HCT116 (cell line): ENCODE measurements around the gene KRTAP19-4. TPM values are rescaled to one million over a fixed set of nuclear protein-coding genes. Genes with fewer than 3 reads are reported as not detected.

ENCODE experiments used
- ATAC-seq: fragments of 200-7000 bp; cut with Tn5 transposase; 2 replicates; pipeline ENCODE4 v1.9.1; 2020; ENCODE audit warnings: mild to moderate bottlenecking, moderate library complexity
- BruUV-seq: library from RNA; stranded (reverse); fragments of 400-500 nt; replicated peaks from 2 replicates; lab custom pipeline; 2021; lab: Mats Ljungman, UMichigan
- CTCF ChIA-PET: fragments of 300-600 bp; sonication (Branson Sonifier 250); formaldehyde crosslinking; loops from one replicate; lab custom pipeline; 2021; ENCODE audit warnings: antibody characterized with exemption; lab: Charles Lee
- POLR2A ChIA-PET: fragments of 300-600, 350-600 bp; sonication (Branson Sonifier 250); formaldehyde crosslinking; loops from one replicate; lab custom pipeline; 2021; ENCODE audit warnings: antibody characterized with exemption; lab: Charles Lee
- RAD21 ChIA-PET, 2 experiments: fragments of 300-600 bp; sonication (Branson Sonifier 250); formaldehyde crosslinking; loops; one replicate each; lab custom pipeline; 2023; ENCODE audit warnings: low total read pairs in 2 of 2; ENCODE audit not compliant: uncharacterized antibody in 2 of 2, unreplicated experiment in 2 of 2, low non-redundant PET in 1 of 2; lab: Charles Lee
- DNase-seq: peaks from one replicate; pipeline ENCODE4 v3.0.0-alpha.2; 2010; ENCODE audit warnings: low read depth, low spot score
- H2AFZ ChIP-seq: fragments of 200-600 bp; shearing (Covaris generic), sonication (generic); 2 replicates; pipeline ENCODE4 v1.6.1; 2017; ENCODE audit warnings: low read depth, mixed run types, mixed read lengths, antibody characterized with exemption, low read length; ENCODE audit not compliant: poor library complexity, severe bottlenecking
- H3K27ac ChIP-seq: 2 replicates; pipeline ENCODE4 v1.5.1; 2012; ENCODE audit warnings: low read depth, low read length
- H3K27me3 ChIP-seq: fragments of 200-600 bp; sonication (generic); 2 replicates; pipeline ENCODE4 v1.6.1; 2016; ENCODE audit warnings: mixed run types, low read length, mixed read lengths; ENCODE audit not compliant: insufficient read depth
- H3K36me3 ChIP-seq, 2 experiments: fragments of 200-500 bp in 1 of 2; fragments of 200-600 bp in 1 of 2; sonication (Bioruptor generic) in 1 of 2; sonication (generic) in 1 of 2; 2 replicates each; pipeline versions ENCODE4 v1.5.1 to v1.6.1; 2014 to 2016; ENCODE audit warnings: low read length in 2 of 2, inconsistent platforms in 1 of 2, mixed read lengths in 1 of 2, mixed run types in 1 of 2; ENCODE audit not compliant: insufficient read depth in 2 of 2, control insufficient read depth in 1 of 2
- H3K4me1 ChIP-seq, 2 experiments: fragments of 200-600 bp in 1 of 2; sonication (generic) in 1 of 2; 2 replicates each; pipeline versions ENCODE4 v1.5.1 to v1.6.1; 2012 to 2017; ENCODE audit warnings: low read length in 2 of 2, inconsistent platforms in 1 of 2, mild to moderate bottlenecking in 1 of 2, mixed read lengths in 1 of 2, mixed run types in 1 of 2, moderate library complexity in 1 of 2; ENCODE audit not compliant: insufficient read depth in 2 of 2, control insufficient read depth in 1 of 2
- H3K4me2 ChIP-seq: fragments of 200-600 bp; sonication (generic); 2 replicates; pipeline ENCODE4 v1.6.1; 2017; ENCODE audit warnings: mixed run types, low read length, mixed read lengths
- H3K4me3 ChIP-seq, 2 experiments: fragments of 200-600 bp in 1 of 2; sonication (generic) in 1 of 2; replicated peaks in 1 of 2; 2 replicates each; pipeline ENCODE4 v1.5.1; 2011 to 2016; ENCODE audit warnings: low read length in 2 of 2, control low read depth in 1 of 2, low read depth in 1 of 2, mild to moderate bottlenecking in 1 of 2, mixed read lengths in 1 of 2, mixed run types in 1 of 2
- H3K79me2 ChIP-seq: fragments of 200-600 bp; sonication (generic); 2 replicates; pipeline ENCODE4 v1.6.1; 2017; ENCODE audit warnings: mild to moderate bottlenecking, mixed run types, low read length, moderate library complexity, mixed read lengths; ENCODE audit not compliant: insufficient read depth
- H3K9ac ChIP-seq: fragments of 200-600 bp; sonication (generic); 2 replicates; pipeline ENCODE4 v1.6.1; 2016; ENCODE audit warnings: low read length, mixed read lengths
- H3K9me2 ChIP-seq: fragments of 200-600 bp; sonication (generic), shearing (Covaris generic); 2 replicates; pipeline ENCODE4 v1.6.1; 2017; ENCODE audit warnings: mixed run types, mild to moderate bottlenecking, moderate library complexity; ENCODE audit not compliant: insufficient read depth
- H3K9me3 ChIP-seq, 2 experiments: fragments of 200-500 bp in 1 of 2; fragments of 200-600 bp in 1 of 2; sonication (Bioruptor generic) in 1 of 2; sonication (generic) in 1 of 2; 2 replicates each; pipeline ENCODE4 v1.6.1; 2014 to 2017; ENCODE audit warnings: low read length in 2 of 2, mixed read lengths in 2 of 2, inconsistent platforms in 1 of 2, low read depth in 1 of 2, mild to moderate bottlenecking in 1 of 2, mixed run types in 1 of 2, moderate library complexity in 1 of 2; ENCODE audit not compliant: control insufficient read depth in 1 of 2, insufficient read depth in 1 of 2
- H4K20me1 ChIP-seq: fragments of 200-600 bp; sonication (generic), shearing (Covaris generic); 2 replicates; pipeline ENCODE4 v1.6.1; 2017; ENCODE audit warnings: mixed run types, mild to moderate bottlenecking, moderate library complexity; ENCODE audit not compliant: insufficient read depth
- POLR2AphosphoS5 ChIP-seq: IDR thresholded peaks from 2 replicates; pipeline ENCODE4 v1.6.1; 2011; ENCODE audit warnings: mild to moderate bottlenecking, low read depth, low read length, moderate library complexity
- RAD21 ChIP-seq: IDR thresholded peaks from 2 replicates; pipeline ENCODE4 v1.6.1; 2012; ENCODE audit warnings: low read depth, mild to moderate bottlenecking
- REST ChIP-seq: IDR thresholded peaks from 2 replicates; pipeline ENCODE4 v1.6.1; 2012; ENCODE audit warnings: low read depth
- SIN3A ChIP-seq: IDR thresholded peaks from 2 replicates; pipeline ENCODE4 v1.6.1; 2012; ENCODE audit warnings: low read depth
- intact Hi-C: fragments of 100-400 bp; cut with micrococcal nuclease; formaldehyde crosslinking; loops from 2 replicates; pipeline ENCODE4 v1.10.0; 2022
- total RNA-seq: library from RNA; stranded (reverse); gene quantifications from one replicate; pipeline ENCODE4 v1.2.1, GENCODE V29; 2021; ENCODE audit not compliant: unreplicated experiment
- TF ChIP-seq, protein P1 (sequence below): IDR thresholded peaks from 2 replicates; pipeline ENCODE4 v1.6.1; 2011; ENCODE audit warnings: mild to moderate bottlenecking, low read length, moderate library complexity; ENCODE audit not compliant: insufficient replicate concordance; ENCODE audit errors: extremely low read depth

The KRTAP19-4 gene
- total RNA-seq, 1 experiment from 2014 or later, result not detected

- Histone ChIP-seq H4K20me1 (no peaks in the 10 kb centered on the region), H3K9me2 (no peaks in the 10 kb centered on the region), H3K4me3 (no peak overlapping the region), H3K9me3 (peaks cover 0 to 13% of the 10 kb centered on the region in 2 experiments; a peak in 2 of 4 replicates), H3K9ac (no peak overlapping the region), H3K4me1 (no peaks in the 10 kb centered on the region), H3K27ac (no peak overlapping the region), H3K36me3 (no peaks in the 10 kb centered on the region), H2AFZ (no peak overlapping the region), H3K27me3 (no peaks in the 10 kb centered on the region), H3K4me2 (no peak overlapping the region), H3K79me2 (no peaks in the 10 kb centered on the region)
- RAD21 ChIA-PET, result no interaction called here
- POLR2A ChIA-PET, result no interaction called here
- intact Hi-C loops, result no loop called here
- no peak for TF ChIP-seq RAD21
- TF ChIP-seq, protein P1, sequence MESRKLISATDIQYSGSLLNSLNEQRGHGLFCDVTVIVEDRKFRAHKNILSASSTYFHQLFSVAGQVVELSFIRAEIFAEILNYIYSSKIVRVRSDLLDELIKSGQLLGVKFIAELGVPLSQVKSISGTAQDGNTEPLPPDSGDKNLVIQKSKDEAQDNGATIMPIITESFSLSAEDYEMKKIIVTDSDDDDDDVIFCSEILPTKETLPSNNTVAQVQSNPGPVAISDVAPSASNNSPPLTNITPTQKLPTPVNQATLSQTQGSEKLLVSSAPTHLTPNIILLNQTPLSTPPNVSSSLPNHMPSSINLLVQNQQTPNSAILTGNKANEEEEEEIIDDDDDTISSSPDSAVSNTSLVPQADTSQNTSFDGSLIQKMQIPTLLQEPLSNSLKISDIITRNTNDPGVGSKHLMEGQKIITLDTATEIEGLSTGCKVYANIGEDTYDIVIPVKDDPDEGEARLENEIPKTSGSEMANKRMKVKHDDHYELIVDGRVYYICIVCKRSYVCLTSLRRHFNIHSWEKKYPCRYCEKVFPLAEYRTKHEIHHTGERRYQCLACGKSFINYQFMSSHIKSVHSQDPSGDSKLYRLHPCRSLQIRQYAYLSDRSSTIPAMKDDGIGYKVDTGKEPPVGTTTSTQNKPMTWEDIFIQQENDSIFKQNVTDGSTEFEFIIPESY, result no peak
- no peak for TF ChIP-seq SIN3A
- TF ChIP-seq REST, result no peak
- TF ChIP-seq POLR2AphosphoS5, result no peak
- ATAC-seq (no peak), DNase-seq (no peak)
- CTCF ChIA-PET, result no interaction called here
- BruUV-seq, result no TSS peak
Observed at GRCh38 chr21:30479259-30479658, 17.7 kb downstream of the KRTAP19-4 start.
